Measurements from ENCODE around the gene CALN1. TPM values are rescaled to one million over a fixed set of nuclear protein-coding genes. Genes with fewer than 3 reads are reported as not detected.

CALN1 gene
- polyA plus RNA-seq, 1 experiment = not detected

DNA sequence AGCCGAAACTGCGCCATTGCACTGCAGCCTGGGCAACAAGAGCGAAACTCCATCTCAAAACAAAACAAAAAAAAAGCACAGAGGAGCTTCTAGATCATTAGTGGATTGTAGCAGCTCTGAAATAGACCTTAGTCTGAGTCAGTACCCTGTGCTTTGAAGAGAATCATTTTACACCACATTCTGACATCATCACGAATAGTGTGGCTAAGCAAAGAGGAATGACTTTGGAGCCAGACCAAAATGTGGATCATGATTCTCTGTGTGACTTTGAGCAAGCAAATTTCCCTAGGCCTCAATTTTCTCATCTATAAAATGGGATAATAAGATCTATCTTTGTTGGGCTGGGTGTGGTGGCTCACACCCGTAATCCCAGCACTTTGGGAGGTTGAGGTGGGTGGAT is 618.9 kb downstream of the CALN1 start:
- no peak for DNase-seq (ENCODE audit: low read depth)
- Histone ChIP-seq H3K4me3 (ENCODE audit: low read depth, low read length) (no peak overlapping the region), H3K36me3 (ENCODE audit: control insufficient read depth, insufficient read depth, low read length) (no peaks in the 10 kb centered on the region), H3K27me3 (ENCODE audit: control insufficient read depth, insufficient read depth, low read length) (no peaks in the 10 kb centered on the region)
- TF ChIP-seq, protein P1, sequence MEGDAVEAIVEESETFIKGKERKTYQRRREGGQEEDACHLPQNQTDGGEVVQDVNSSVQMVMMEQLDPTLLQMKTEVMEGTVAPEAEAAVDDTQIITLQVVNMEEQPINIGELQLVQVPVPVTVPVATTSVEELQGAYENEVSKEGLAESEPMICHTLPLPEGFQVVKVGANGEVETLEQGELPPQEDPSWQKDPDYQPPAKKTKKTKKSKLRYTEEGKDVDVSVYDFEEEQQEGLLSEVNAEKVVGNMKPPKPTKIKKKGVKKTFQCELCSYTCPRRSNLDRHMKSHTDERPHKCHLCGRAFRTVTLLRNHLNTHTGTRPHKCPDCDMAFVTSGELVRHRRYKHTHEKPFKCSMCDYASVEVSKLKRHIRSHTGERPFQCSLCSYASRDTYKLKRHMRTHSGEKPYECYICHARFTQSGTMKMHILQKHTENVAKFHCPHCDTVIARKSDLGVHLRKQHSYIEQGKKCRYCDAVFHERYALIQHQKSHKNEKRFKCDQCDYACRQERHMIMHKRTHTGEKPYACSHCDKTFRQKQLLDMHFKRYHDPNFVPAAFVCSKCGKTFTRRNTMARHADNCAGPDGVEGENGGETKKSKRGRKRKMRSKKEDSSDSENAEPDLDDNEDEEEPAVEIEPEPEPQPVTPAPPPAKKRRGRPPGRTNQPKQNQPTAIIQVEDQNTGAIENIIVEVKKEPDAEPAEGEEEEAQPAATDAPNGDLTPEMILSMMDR (IDR thresholded peaks at IDR 0.05; ENCODE audit: insufficient read depth, low read depth, low read length) = no peak
- POLR2A ChIA-PET = no interaction called here
- CTCF ChIA-PET = no interaction called here

DNA sequence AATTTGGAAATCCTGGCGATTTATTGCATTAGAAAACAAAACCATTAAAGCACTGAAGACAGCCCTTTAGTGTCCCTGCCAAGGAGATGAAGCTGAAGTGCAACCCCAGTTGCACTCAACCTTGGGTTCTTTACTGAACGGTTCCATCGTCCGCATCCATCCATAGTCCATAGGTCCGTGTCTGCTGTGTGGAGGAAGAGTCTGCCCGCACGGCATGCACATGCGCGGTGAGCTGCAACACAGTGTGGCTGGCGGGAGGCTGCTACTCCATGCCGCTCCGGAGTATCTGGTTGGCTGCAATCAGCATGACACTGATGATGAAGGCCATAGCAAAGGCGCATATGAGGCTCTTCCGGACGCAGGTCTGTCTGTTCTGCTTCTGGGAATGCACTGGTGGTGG is 624.6 kb downstream of the CALN1 start:
- no peak for DNase-seq (ENCODE audit: low read depth)
- TF ChIP-seq, protein P1 (IDR thresholded peaks at IDR 0.05; ENCODE audit: insufficient read depth, low read depth, low read length) = no peak
- H3K27me3 ChIP-seq (ENCODE audit: control insufficient read depth, insufficient read depth, low read length) = no peaks in the 10 kb centered on the region
- ChIA-PET POLR2A (no interaction called here), CTCF (no interaction called here)
- H3K36me3 ChIP-seq (ENCODE audit: control insufficient read depth, insufficient read depth, low read length) = no peaks in the 10 kb centered on the region
- H3K4me3 ChIP-seq (ENCODE audit: low read depth, low read length) = no peak overlapping the region

DNA sequence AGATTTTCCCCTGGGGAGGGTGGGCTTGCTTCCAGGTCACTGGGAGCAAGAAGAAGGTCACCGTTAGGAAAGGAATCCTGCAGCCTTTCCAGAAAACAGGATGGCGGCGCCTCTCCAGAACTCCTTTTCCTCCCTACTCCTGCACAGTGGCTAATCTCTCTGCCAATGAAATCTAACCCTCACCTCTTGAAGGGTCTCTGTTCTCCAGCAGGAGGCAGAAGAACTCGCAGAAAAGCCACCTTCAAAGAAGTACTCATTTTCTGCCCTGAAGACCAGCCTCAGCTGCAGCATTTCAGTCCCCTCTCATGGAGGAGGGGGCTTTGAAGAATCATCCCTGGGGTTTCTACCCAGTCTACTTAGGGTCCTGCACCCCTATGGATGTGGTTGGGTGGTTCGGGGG is 626.9 kb downstream of the CALN1 start:
- Histone ChIP-seq H3K4me3 (ENCODE audit: low read depth, low read length) (no peak overlapping the region), H3K27me3 (ENCODE audit: control insufficient read depth, insufficient read depth, low read length) (no peaks in the 10 kb centered on the region), H3K36me3 (ENCODE audit: control insufficient read depth, insufficient read depth, low read length) (no peaks in the 10 kb centered on the region)
- TF ChIP-seq, protein P1 (IDR thresholded peaks at IDR 0.05; ENCODE audit: insufficient read depth, low read depth, low read length) = no peak
- ChIA-PET POLR2A (no interaction called here), CTCF (no interaction called here)
- no peak for DNase-seq (ENCODE audit: low read depth)

DNA sequence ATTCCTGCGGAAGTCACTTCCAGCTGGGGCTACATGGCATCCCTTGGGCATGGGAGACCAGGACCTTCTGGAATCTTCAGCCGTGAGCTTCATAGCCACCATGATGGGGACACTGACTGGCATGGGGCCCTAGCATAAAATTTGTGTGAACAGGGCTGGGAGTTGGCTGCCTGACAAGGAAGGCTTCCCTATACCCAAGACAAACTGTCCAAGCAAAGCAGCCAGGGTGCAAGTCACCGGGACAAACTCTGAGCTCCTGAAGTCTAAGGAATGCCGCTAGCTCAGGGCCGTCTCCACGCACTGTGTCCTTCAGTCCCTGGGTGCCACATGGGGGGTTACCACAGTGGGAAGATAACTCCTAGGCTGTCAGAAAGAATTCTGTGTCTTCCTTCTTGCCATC is 627.4 kb downstream of the CALN1 start:
- Histone ChIP-seq H3K27me3 (ENCODE audit: control insufficient read depth, insufficient read depth, low read length) (no peaks in the 10 kb centered on the region), H3K4me3 (ENCODE audit: low read depth, low read length) (no peak overlapping the region), H3K36me3 (ENCODE audit: control insufficient read depth, insufficient read depth, low read length) (no peaks in the 10 kb centered on the region)
- ChIA-PET CTCF (no interaction called here), POLR2A (no interaction called here)
- TF ChIP-seq, protein P1 (IDR thresholded peaks at IDR 0.05; ENCODE audit: insufficient read depth, low read depth, low read length) = no peak
- DNase-seq (ENCODE audit: low read depth) = no peak

DNA sequence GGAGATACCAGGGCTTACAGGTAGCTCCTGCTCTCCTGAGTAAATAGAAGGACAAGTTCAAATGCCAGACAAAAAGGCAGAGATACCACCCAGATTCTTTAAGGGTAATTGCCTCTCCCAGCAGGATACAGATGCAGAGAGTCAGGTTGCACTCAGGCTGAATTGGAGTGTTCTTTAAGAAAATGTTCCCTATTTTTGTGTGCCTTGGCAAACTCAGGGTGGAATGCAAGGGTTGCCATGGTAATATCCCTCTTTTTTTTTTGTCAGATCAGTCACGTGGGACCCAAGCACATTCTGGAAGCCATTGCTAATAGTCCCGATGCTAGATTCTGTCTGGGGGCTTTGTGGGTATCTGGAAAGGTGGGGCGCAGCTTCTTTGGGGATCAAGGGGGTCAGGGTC is 628.0 kb downstream of the CALN1 start:
- no peaks in the 10 kb centered on the region for H3K36me3 ChIP-seq (ENCODE audit: control insufficient read depth, insufficient read depth, low read length)
- no peak for DNase-seq (ENCODE audit: low read depth)
- TF ChIP-seq, protein P1 (IDR thresholded peaks at IDR 0.05; ENCODE audit: insufficient read depth, low read depth, low read length) = no peak
- POLR2A ChIA-PET = no interaction called here
- H3K4me3 ChIP-seq (ENCODE audit: low read depth, low read length) = no peak overlapping the region
- CTCF ChIA-PET = no interaction called here
- H3K27me3 ChIP-seq (ENCODE audit: control insufficient read depth, insufficient read depth, low read length) = no peaks in the 10 kb centered on the region
